GM12878 (cell line): ENCODE results near the gene RIPK3. TPM values are rescaled to one million over a fixed set of nuclear protein-coding genes. Genes with fewer than 3 reads are reported as not detected.

ENCODE experiments used
- ATAC-seq: fragments of 200-7000 bp; cut with Tn5 transposase; 3 replicates; pipeline ENCODE4 v1.9.1; 2020; ENCODE audit warnings: mild to moderate bottlenecking, moderate library complexity
- BruUV-seq: library from RNA; stranded (reverse); fragments of 400-500 nt; replicated peaks from 2 replicates; lab custom pipeline; 2021; lab: Mats Ljungman, UMichigan
- CTCF ChIA-PET: fragments of 300-600 bp; sonication (Branson Sonifier 250); formaldehyde crosslinking; extraction: SDS; loops from one replicate; lab custom pipeline; 2021; ENCODE audit warnings: inconsistent platforms; lab: Yijun Ruan, JAX
- POLR2A ChIA-PET: fragments of 350-600 bp; formaldehyde crosslinking; extraction: SDS; loops from one replicate; lab custom pipeline; 2021; ENCODE audit warnings: inconsistent platforms; lab: Charles Lee
- RAD21 ChIA-PET: fragments of 300-600 bp; sonication (Branson Sonifier 250); formaldehyde crosslinking; loops from one replicate; lab custom pipeline; 2023; ENCODE audit warnings: antibody characterized with exemption; ENCODE audit not compliant: unreplicated experiment; lab: Charles Lee
- SMC1A ChIA-PET: fragments of 300-600 bp; sonication (Branson Sonifier 250); formaldehyde crosslinking; loops from one replicate; lab custom pipeline; 2023; ENCODE audit not compliant: unreplicated experiment, uncharacterized antibody; lab: Charles Lee
- DNase-seq: peaks from one replicate; pipeline ENCODE4 v3.0.0-alpha.2; 2011; ENCODE audit warnings: low read depth, low spot score
- FAIRE-seq: peaks from 3 replicates; lab custom pipeline; 2011; peaks lifted over from hg19 to GRCh38; lab: Jason Lieb, UNC
- H2AFZ ChIP-seq: 2 replicates; pipeline ENCODE4 v1.6.0; 2011; ENCODE audit warnings: low read depth, low read length, control low read depth; ENCODE audit not compliant: control insufficient read depth
- H3K27ac ChIP-seq: 2 replicates; pipeline ENCODE4 v1.5.1; 2011; ENCODE audit warnings: control low read depth; ENCODE audit not compliant: control insufficient read depth, insufficient read depth
- H3K27me3 ChIP-seq, 2 experiments: replicated peaks in 1 of 2; 2 replicates each; pipeline versions ENCODE4 v1.6.0 to v1.6.1; 2011; ENCODE audit warnings: low read length in 1 of 2; ENCODE audit not compliant: control insufficient read depth in 2 of 2, insufficient read depth in 2 of 2
- H3K36me3 ChIP-seq, 2 experiments: 2 replicates each; pipeline ENCODE4 v1.5.1; 2011; ENCODE audit warnings: low read length in 1 of 2; ENCODE audit not compliant: control insufficient read depth in 2 of 2, insufficient read depth in 2 of 2
- H3K4me1 ChIP-seq: 2 replicates; pipeline ENCODE4 v1.6.1; 2011; ENCODE audit warnings: mild to moderate bottlenecking, low read length, moderate library complexity, mixed read lengths; ENCODE audit not compliant: control insufficient read depth, insufficient read depth
- H3K4me2 ChIP-seq: 2 replicates; pipeline ENCODE4 v1.6.0; 2011; ENCODE audit warnings: control low read depth; ENCODE audit not compliant: control insufficient read depth, insufficient read depth
- H3K4me3 ChIP-seq: fragments of 200-600 bp; sonication (generic); 2 replicates; pipeline ENCODE4 v1.5.1; 2016
- H3K79me2 ChIP-seq: 2 replicates; pipeline ENCODE4 v1.6.0; 2011; ENCODE audit warnings: low read length; ENCODE audit not compliant: control insufficient read depth, insufficient read depth
- H3K9ac ChIP-seq: 2 replicates; pipeline ENCODE4 v1.8.0; 2011; ENCODE audit warnings: low read length, control low read depth, mixed read lengths; ENCODE audit not compliant: control insufficient read depth, insufficient read depth
- H3K9me3 ChIP-seq: replicated peaks from 3 replicates; pipeline ENCODE4 v1.5.1; 2011; ENCODE audit warnings: mild to moderate bottlenecking, low read length; ENCODE audit not compliant: control insufficient read depth, insufficient read depth
- H4K20me1 ChIP-seq: 2 replicates; pipeline ENCODE4 v1.6.0; 2011; ENCODE audit not compliant: control insufficient read depth, insufficient read depth
- CREB1 ChIP-seq: IDR thresholded peaks from 2 replicates; pipeline ENCODE4 v1.6.1; 2012; ENCODE audit warnings: low read depth, mild to moderate bottlenecking, inconsistent platforms
- NFYB ChIP-seq: IDR thresholded peaks from 2 replicates; pipeline ENCODE4 v1.6.1; 2011; ENCODE audit warnings: low read depth, mild to moderate bottlenecking, low read length, improper control_type of control experiment, moderate library complexity; ENCODE audit not compliant: insufficient read depth
- NRF1 ChIP-seq: conservative IDR thresholded peaks from 2 replicates; pipeline ENCODE4 v1.6.1; 2011; ENCODE audit warnings: mild to moderate bottlenecking, low read depth, low read length, improper control_type of control experiment
- POLR2AphosphoS5 ChIP-seq: IDR thresholded peaks from 2 replicates; pipeline ENCODE4 v1.6.1; 2011; ENCODE audit warnings: mild to moderate bottlenecking, low read length, inconsistent platforms
- SMAD5 ChIP-seq: IDR thresholded peaks from 2 replicates; pipeline ENCODE4 v1.6.1; 2016; ENCODE audit warnings: antibody characterized with exemption, low read depth
- SRF ChIP-seq, 2 experiments: IDR thresholded peaks; 2 replicates each; pipeline ENCODE4 v1.6.1; 2011; ENCODE audit warnings: low read depth in 2 of 2, low read length in 2 of 2, mild to moderate bottlenecking in 1 of 2, moderate library complexity in 1 of 2
- YY1 ChIP-seq: IDR thresholded peaks from 2 replicates; pipeline ENCODE4 v1.6.1; 2011; ENCODE audit warnings: low read depth, mild to moderate bottlenecking, low read length
- ZNF207 ChIP-seq: fragments of 450-650 bp; IDR thresholded peaks from 2 replicates; pipeline ENCODE4 v1.6.1; 2014; ENCODE audit warnings: antibody characterized with exemption, mild to moderate bottlenecking, borderline replicate concordance
- WGBS: methylation state at CpG from one replicate; pipeline ENCODE4 v1.1.6; 2016; ENCODE audit warnings: low lambda C conversion rate; ENCODE audit not compliant: insufficient replicate concordance, insufficient coverage; ENCODE audit errors: missing lambda C conversion rate; 5-methylcytosine and 5-hydroxymethylcytosine counted together
- in situ Hi-C: fragments of 300-500 bp; cut with MboI; formaldehyde crosslinking; loops from 9 replicates; pipeline ENCODE4 v1.14.3; 2018; ENCODE audit warnings: mixed read lengths
- intact Hi-C: fragments of 100-400 bp; cut with micrococcal nuclease; formaldehyde crosslinking; loops from one replicate; pipeline ENCODE4 v1.14.2; 2022; ENCODE audit not compliant: unreplicated experiment
- polyA plus RNA-seq, 11 experiments: library from polyadenylated mRNA; depleted of rRNA in 4 of 11; unstranded in 6 of 11; stranded (reverse) in 5 of 11; fragments of >200 nt; fragmentation: Nextera tagmentation in 4 of 11; fragmentation: Illumina TruSeq in 1 of 11; extraction: Ambion mirVana in 4 of 11; extraction: Trizol in 1 of 11; gene quantifications; 1 replicate in 1 of 11; 2 replicates in 10 of 11; pipeline versions ENCODE4 v1.2.1 to v1.2.3, GENCODE V29; 2011 to 2016; ENCODE audit warnings: inconsistent platforms in 2 of 11, missing spikeins in 2 of 11, low read depth in 1 of 11
- total RNA-seq, 4 experiments: library from RNA; depleted of rRNA in 3 of 4; stranded (reverse); fragments of >200 nt in 3 of 4; fragmentation: Illumina TruSeq in 1 of 4; extraction: Trizol in 1 of 4; gene quantifications; 2 replicates each; pipeline versions ENCODE4 v1.2.1 to v1.2.3, GENCODE V29; 2013 to 2021
- TF ChIP-seq, protein P1 (sequence below): fragments of 450-650 bp; IDR thresholded peaks from 2 replicates; pipeline ENCODE4 v1.6.1; 2017; ENCODE audit warnings: mild to moderate bottlenecking, low read depth, inconsistent platforms; ENCODE audit not compliant: poor library complexity, severe bottlenecking

The RIPK3 gene
- total and polyA plus RNA-seq, 10 of the 15 experiments (the other 5 are each of a cell fraction or from before 2014, with no cell fraction given): 2.0 to 13.6 (median 8.1) TPM

DNA sequence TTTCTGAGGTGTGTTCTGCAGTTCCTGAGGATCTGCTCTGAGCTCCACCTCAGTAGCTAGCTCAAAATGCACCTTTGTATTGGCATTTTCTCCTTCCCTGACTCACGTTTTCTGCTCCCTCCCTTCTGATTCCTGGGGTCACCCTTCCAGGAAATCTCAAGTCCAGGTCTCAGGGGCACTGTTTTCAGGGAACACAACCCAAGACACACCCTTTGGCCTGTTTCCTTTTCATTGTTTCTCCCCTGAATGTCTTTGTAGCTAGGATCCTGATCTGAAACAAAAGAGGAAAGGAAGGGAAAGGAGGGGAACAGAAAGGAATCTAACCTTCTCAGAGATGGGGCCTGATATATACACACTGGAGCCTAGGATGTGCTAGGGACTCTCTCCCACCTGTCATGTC, 7.3 kb upstream of the RIPK3 start:
- SMC1A ChIA-PET: interaction anchor here (1.6 to 1.9 kb wide), 3 partner anchors 9 to 84 kb away, joined by 5 to 8 read pairs (median 5); no protein-coding TSS in a partner anchor
- intact Hi-C loops: no loop called here
- Histone ChIP-seq H3K4me1 (no peaks in the 10 kb centered on the region), H3K4me2 (no peak overlapping the region), H3K4me3 (no peak overlapping the region), H3K79me2 (no peaks in the 10 kb centered on the region), H3K36me3 (no peaks in the 10 kb centered on the region), H4K20me1 (no peaks in the 10 kb centered on the region), H3K9ac (no peak overlapping the region), H3K27me3 (peaks cover 0 to 1% of the 10 kb centered on the region in 2 experiments; a peak in 2 of 4 replicates), H2AFZ (no peak overlapping the region), H3K27ac (no peak overlapping the region), H3K9me3 (no peaks in the 10 kb centered on the region)
- FAIRE-seq (no peak), DNase-seq (no peak), ATAC-seq (no peak)
- in situ Hi-C loops: no loop called here
- BruUV-seq: no TSS peak
- CTCF ChIA-PET: interaction anchor here (1.6 to 4.5 kb wide), 6 partner anchors 11 to 84 kb away, joined by 4 to 39 read pairs (median 12); partner anchors contain the start of gene ADCY4
- RAD21 ChIA-PET: interaction anchor here (1.2 to 2.2 kb wide), 3 partner anchors 13 to 84 kb away, joined by 3 to 7 read pairs (median 7); partner anchors contain the start of genes ADCY4, CBLN3 and KHNYN
- TF ChIP-seq CREB1: no peak
- POLR2A ChIA-PET: no interaction called here
- WGBS: 0% methylated on average over 1 of the region's 1 CpG

GRCh38 chr14:24343795-24344660, 4.2 kb upstream of the RIPK3 start:
- no peak for FAIRE-seq
- intact Hi-C loops (no loop called here), in situ Hi-C loops (no loop called here)
- ChIA-PET CTCF (interaction anchor here (1.0 to 4.5 kb wide), 7 partner anchors 10 to 88 kb away, joined by 3 to 39 read pairs (median 4); partner anchors contain the start of genes CBLN3 and KHNYN), POLR2A (no interaction called here), RAD21 (interaction anchor here (0.9 to 1.7 kb wide), 5 partner anchors 11 to 98 kb away, joined by 3 to 4 read pairs (median 3); no protein-coding TSS in a partner anchor), SMC1A (interaction anchor here (1.9 kb wide), 1 partner anchor 88 kb away, joined by 5 read pairs; no protein-coding TSS in a partner anchor)
- H3K4me1 ChIP-seq: peaks cover 2% of the 10 kb centered on the region; the same call in 1 of the 2 replicates
- no peaks in the 10 kb centered on the region; a peak in 1 of 4 replicates for H3K27me3 ChIP-seq
- no peaks in the 10 kb centered on the region for H3K9me3 ChIP-seq
- no peak overlapping the region for H2AFZ ChIP-seq
- no peak overlapping the region for H3K9ac ChIP-seq
- ATAC-seq: no peak
- no peak overlapping the region for H3K27ac ChIP-seq
- BruUV-seq: no TSS peak
- TF ChIP-seq NFYB (no peak), SRF (IDR thresholded peaks at IDR 0.05; ENCODE audit: low read depth in 2 of 2, low read length in 2 of 2) (no peak), ZNF207 (no peak), SMAD5 (no peak), POLR2AphosphoS5 (no peak), NRF1 (no peak), YY1 (no peak)
- TF ChIP-seq, protein P1, sequence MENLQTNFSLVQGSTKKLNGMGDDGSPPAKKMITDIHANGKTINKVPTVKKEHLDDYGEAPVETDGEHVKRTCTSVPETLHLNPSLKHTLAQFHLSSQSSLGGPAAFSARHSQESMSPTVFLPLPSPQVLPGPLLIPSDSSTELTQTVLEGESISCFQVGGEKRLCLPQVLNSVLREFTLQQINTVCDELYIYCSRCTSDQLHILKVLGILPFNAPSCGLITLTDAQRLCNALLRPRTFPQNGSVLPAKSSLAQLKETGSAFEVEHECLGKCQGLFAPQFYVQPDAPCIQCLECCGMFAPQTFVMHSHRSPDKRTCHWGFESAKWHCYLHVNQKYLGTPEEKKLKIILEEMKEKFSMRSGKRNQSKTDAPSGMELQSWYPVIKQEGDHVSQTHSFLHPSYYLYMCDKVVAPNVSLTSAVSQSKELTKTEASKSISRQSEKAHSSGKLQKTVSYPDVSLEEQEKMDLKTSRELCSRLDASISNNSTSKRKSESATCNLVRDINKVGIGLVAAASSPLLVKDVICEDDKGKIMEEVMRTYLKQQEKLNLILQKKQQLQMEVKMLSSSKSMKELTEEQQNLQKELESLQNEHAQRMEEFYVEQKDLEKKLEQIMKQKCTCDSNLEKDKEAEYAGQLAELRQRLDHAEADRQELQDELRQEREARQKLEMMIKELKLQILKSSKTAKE: peak; percentile 41
- 40% methylated on average over 7 of the region's 7 CpGs for WGBS
- H3K79me2 ChIP-seq: no peaks in the 10 kb centered on the region
- no peaks in the 10 kb centered on the region for H3K36me3 ChIP-seq
- H3K4me3 ChIP-seq: no peak overlapping the region
- H3K4me2 ChIP-seq: no peak overlapping the region
- H4K20me1 ChIP-seq: no peaks in the 10 kb centered on the region
- no peak for DNase-seq
